K562 (cell line): ENCODE data around the gene CLDN24. TPM values are rescaled to one million over a fixed set of nuclear protein-coding genes. Genes with fewer than 3 reads are reported as not detected.

Source experiments
- DNMT1 ChIP-seq: fragments of 450-650 bp; IDR thresholded peaks from 2 replicates; pipeline ENCODE4 v1.6.1; 2016; ENCODE audit warnings: antibody characterized with exemption, mild to moderate bottlenecking
- ELF1 ChIP-seq: fragments of 200-800 bp; sonication (Bioruptor generic); IDR thresholded peaks from 2 replicates; pipeline ENCODE4 v1.6.1; 2016; ENCODE audit warnings: missing genetic modification characterization, missing compliant biosample characterization
- HDAC8 ChIP-seq: fragments of 450-650 bp; IDR thresholded peaks from 2 replicates; pipeline ENCODE4 v1.6.1; 2016; ENCODE audit warnings: mild to moderate bottlenecking, missing genetic modification characterization, moderate library complexity, missing compliant biosample characterization
- HMGN3 ChIP-seq: IDR thresholded peaks from 2 replicates; pipeline ENCODE4 v1.6.1; 2011; ENCODE audit warnings: borderline replicate concordance, low read depth, mild to moderate bottlenecking, mixed read lengths, low read length; ENCODE audit not compliant: insufficient read length; ENCODE audit errors: extremely low read depth
- HOXB6 ChIP-seq: fragments of 250-450 bp; sonication (Bioruptor Pico); IDR thresholded peaks from 2 replicates; pipeline ENCODE4 v1.5.1; 2022; ENCODE audit warnings: mild to moderate bottlenecking, borderline replicate concordance
- MTA3 ChIP-seq: fragments of 450-650 bp; formaldehyde crosslinking; IDR thresholded peaks from 2 replicates; pipeline ENCODE4 v1.6.1; 2017; ENCODE audit warnings: mild to moderate bottlenecking, borderline replicate concordance
- NELFE ChIP-seq: IDR thresholded peaks from 2 replicates; pipeline ENCODE4 v1.6.1; 2011; ENCODE audit warnings: mild to moderate bottlenecking; ENCODE audit not compliant: insufficient read depth, insufficient read length
- NFIC ChIP-seq: fragments of 450-650 bp; IDR thresholded peaks from 2 replicates; pipeline ENCODE4 v1.6.1; 2017; ENCODE audit warnings: mild to moderate bottlenecking, inconsistent platforms
- RBM15 ChIP-seq: fragments of 200-400 bp; formaldehyde crosslinking; IDR thresholded peaks from 2 replicates; pipeline ENCODE4 v1.6.1; 2018; ENCODE audit warnings: mild to moderate bottlenecking, low read length, moderate library complexity; ENCODE audit not compliant: insufficient read depth
- RNF2 ChIP-seq: sonication (generic); IDR thresholded peaks from 2 replicates; pipeline ENCODE4 v1.6.1; 2016
- SETDB1 ChIP-seq: IDR thresholded peaks from one replicate; pipeline ENCODE4 v1.6.1; 2012; ENCODE audit warnings: low read length, control low read depth, inconsistent platforms
- SUPT5H ChIP-seq: fragments of 450-650 bp; IDR thresholded peaks from 2 replicates; pipeline ENCODE4 v1.6.1; 2016
- TAF15 ChIP-seq: fragments of 200-400 bp; formaldehyde crosslinking; IDR thresholded peaks from 2 replicates; pipeline ENCODE4 v1.6.1; 2017; ENCODE audit warnings: mild to moderate bottlenecking, low read depth, low read length, moderate library complexity
- TEAD1 ChIP-seq, 2 experiments: fragments of 450-650 bp in 1 of 2; sonication (generic) in 1 of 2; formaldehyde crosslinking; IDR thresholded peaks; 2 replicates each; pipeline versions ENCODE4 v1.4.0 to v1.8.0; 2020 to 2022; ENCODE audit warnings: mild to moderate bottlenecking in 2 of 2, missing genetic modification reagents in 1 of 2
- ZNF561 ChIP-seq: fragments of 450-650 bp; formaldehyde crosslinking; conservative IDR thresholded peaks from 2 replicates; pipeline ENCODE4 v1.4.0; 2020; ENCODE audit warnings: mild to moderate bottlenecking, moderate library complexity
- polyA plus RNA-seq, 8 experiments: library from polyadenylated mRNA; depleted of rRNA in 4 of 8; stranded (reverse) in 5 of 8; unstranded in 3 of 8; fragments of >200 nt; fragmentation: Nextera tagmentation in 2 of 8; fragmentation: Illumina TruSeq in 1 of 8; extraction: Ambion mirVana in 2 of 8; extraction: Trizol in 1 of 8; gene quantifications; 2 replicates each; pipeline versions ENCODE4 v1.2.1 to v1.2.3, GENCODE V29; 2011 to 2014; ENCODE audit warnings: inconsistent platforms in 1 of 8, missing spikeins in 1 of 8
- total RNA-seq, 7 experiments: library from RNA; depleted of rRNA in 6 of 7; stranded (reverse); fragments of >200 nt in 6 of 7; fragmentation: Illumina TruSeq in 2 of 7; extraction: Trizol in 2 of 7; gene quantifications; 2 replicates each; pipeline versions ENCODE4 v1.2.1 to v1.2.3, GENCODE V29; 2011 to 2021; ENCODE audit warnings: low replicate concordance in 1 of 7
- TF ChIP-seq, protein P1 (sequence below): sonication (generic); formaldehyde crosslinking; IDR thresholded peaks from 2 replicates; pipeline ENCODE4 v1.8.0; 2022; ENCODE audit warnings: missing genetic modification reagents, mild to moderate bottlenecking, borderline replicate concordance
- TF ChIP-seq, protein P2 (sequence below): fragments of 450-650 bp; formaldehyde crosslinking; IDR thresholded peaks from 2 replicates; pipeline ENCODE4 v1.4.0; 2020; ENCODE audit warnings: mild to moderate bottlenecking
- TF ChIP-seq, protein P3 (sequence below): sonication (generic); formaldehyde crosslinking; IDR thresholded peaks from 2 replicates; pipeline ENCODE4 v1.8.0; 2022; ENCODE audit warnings: mild to moderate bottlenecking, missing genetic modification reagents
- TF ChIP-seq, protein P4 (sequence below): sonication (generic); formaldehyde crosslinking; IDR thresholded peaks from 2 replicates; pipeline ENCODE4 v1.8.1; 2023; ENCODE audit warnings: mild to moderate bottlenecking, missing genetic modification reagents
- TF ChIP-seq, protein P5 (sequence below), 2 experiments: IDR thresholded peaks; 2 replicates each; pipeline ENCODE4 v1.6.1; 2012; ENCODE audit warnings: improper control_type of control experiment in 2 of 2, low read depth in 2 of 2, low read length in 2 of 2, borderline replicate concordance in 1 of 2

The CLDN24 gene
- total and polyA plus RNA-seq, 9 of the 15 experiments (the other 6 are each of a cell fraction or from before 2014, with no cell fraction given): not detected

DNA sequence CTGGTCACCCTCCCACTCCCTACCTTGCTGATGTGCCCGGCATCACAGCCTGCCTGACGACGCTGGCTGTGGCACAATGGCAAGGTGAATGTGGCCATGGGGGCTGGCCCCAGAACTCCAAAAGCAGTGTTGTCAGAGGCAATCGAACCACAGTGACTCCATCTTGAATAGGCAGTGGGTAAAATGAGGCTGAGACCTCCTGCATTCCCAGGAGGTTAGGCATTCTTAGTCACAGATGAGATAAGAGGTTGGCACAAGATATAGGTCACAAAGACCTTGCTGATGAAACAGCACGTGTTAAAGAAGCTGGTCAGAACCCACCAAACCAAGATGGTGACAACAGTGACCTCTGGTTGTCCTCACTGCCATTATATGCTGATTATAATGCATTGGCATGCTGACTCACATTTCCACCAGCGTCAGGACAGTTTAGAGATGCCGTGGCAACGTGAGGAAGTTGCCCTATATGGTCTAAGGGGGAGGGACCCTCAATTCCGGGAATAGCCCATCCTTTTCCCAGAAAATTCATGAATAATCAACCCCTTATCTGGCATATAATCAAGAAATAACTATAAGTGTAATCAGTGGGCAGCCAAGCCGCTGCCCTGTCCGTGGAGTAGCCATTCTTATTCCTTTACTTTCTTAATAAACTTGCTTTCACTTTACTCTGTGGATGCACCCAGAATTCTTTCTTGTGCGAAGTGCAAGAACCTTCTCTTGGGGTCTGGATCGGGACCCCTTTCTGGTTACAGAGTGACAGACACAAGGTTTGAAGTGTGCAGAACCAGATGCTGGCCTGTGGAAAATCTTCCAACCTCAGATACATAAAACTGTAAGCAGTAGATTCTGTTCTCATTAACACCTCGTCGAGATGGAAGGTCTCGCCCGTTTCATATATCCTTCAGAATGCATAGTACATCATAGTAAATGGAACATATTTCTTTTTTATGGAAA is 26.8 kb upstream of the CLDN24 start (continued):
- TF ChIP-seq, protein P1, sequence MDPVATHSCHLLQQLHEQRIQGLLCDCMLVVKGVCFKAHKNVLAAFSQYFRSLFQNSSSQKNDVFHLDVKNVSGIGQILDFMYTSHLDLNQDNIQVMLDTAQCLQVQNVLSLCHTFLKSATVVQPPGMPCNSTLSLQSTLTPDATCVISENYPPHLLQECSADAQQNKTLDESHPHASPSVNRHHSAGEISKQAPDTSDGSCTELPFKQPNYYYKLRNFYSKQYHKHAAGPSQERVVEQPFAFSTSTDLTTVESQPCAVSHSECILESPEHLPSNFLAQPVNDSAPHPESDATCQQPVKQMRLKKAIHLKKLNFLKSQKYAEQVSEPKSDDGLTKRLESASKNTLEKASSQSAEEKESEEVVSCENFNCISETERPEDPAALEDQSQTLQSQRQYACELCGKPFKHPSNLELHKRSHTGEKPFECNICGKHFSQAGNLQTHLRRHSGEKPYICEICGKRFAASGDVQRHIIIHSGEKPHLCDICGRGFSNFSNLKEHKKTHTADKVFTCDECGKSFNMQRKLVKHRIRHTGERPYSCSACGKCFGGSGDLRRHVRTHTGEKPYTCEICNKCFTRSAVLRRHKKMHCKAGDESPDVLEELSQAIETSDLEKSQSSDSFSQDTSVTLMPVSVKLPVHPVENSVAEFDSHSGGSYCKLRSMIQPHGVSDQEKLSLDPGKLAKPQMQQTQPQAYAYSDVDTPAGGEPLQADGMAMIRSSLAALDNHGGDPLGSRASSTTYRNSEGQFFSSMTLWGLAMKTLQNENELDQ (CRISPR knock-in tag): no peak
- TF ChIP-seq NFIC (no peak), RBM15 (no peak), HDAC8 (tag) (peak; percentile 100), HMGN3 (no peak), SUPT5H (peak; percentile 55), ZNF561 (CRISPR knock-in tag) (peak; percentile 94), ELF1 (peak; percentile 67; the same call in 1 of the 2 replicates), TEAD1 (CRISPR knock-in tag; IDR thresholded peaks at IDR 0.05) (peak; percentile 30 to 100; a peak in 3 of 4 replicates), MTA3 (peak; percentile 74), DNMT1 (no peak), RNF2 (peak; percentile 71; the same call in 1 of the 2 replicates), TAF15 (no peak), SETDB1 (no peak), HOXB6 (CRISPR knock-in tag) (peak; percentile 99), NELFE (no peak)
- TF ChIP-seq, protein P2, sequence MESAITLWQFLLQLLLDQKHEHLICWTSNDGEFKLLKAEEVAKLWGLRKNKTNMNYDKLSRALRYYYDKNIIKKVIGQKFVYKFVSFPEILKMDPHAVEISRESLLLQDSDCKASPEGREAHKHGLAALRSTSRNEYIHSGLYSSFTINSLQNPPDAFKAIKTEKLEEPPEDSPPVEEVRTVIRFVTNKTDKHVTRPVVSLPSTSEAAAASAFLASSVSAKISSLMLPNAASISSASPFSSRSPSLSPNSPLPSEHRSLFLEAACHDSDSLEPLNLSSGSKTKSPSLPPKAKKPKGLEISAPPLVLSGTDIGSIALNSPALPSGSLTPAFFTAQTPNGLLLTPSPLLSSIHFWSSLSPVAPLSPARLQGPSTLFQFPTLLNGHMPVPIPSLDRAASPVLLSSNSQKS (CRISPR knock-in tag): peak; percentile 98
- TF ChIP-seq, protein P3, sequence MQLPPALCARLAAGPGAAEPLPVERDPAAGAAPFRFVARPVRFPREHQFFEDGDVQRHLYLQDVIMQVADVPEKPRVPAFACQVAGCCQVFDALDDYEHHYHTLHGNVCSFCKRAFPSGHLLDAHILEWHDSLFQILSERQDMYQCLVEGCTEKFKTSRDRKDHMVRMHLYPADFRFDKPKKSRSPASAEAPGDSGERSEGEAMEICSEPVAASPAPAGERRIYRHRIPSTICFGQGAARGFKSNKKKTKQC: no peak
- TF ChIP-seq, protein P4, sequence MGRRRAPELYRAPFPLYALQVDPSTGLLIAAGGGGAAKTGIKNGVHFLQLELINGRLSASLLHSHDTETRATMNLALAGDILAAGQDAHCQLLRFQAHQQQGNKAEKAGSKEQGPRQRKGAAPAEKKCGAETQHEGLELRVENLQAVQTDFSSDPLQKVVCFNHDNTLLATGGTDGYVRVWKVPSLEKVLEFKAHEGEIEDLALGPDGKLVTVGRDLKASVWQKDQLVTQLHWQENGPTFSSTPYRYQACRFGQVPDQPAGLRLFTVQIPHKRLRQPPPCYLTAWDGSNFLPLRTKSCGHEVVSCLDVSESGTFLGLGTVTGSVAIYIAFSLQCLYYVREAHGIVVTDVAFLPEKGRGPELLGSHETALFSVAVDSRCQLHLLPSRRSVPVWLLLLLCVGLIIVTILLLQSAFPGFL (CRISPR knock-in tag): no peak
- TF ChIP-seq, protein P5, sequence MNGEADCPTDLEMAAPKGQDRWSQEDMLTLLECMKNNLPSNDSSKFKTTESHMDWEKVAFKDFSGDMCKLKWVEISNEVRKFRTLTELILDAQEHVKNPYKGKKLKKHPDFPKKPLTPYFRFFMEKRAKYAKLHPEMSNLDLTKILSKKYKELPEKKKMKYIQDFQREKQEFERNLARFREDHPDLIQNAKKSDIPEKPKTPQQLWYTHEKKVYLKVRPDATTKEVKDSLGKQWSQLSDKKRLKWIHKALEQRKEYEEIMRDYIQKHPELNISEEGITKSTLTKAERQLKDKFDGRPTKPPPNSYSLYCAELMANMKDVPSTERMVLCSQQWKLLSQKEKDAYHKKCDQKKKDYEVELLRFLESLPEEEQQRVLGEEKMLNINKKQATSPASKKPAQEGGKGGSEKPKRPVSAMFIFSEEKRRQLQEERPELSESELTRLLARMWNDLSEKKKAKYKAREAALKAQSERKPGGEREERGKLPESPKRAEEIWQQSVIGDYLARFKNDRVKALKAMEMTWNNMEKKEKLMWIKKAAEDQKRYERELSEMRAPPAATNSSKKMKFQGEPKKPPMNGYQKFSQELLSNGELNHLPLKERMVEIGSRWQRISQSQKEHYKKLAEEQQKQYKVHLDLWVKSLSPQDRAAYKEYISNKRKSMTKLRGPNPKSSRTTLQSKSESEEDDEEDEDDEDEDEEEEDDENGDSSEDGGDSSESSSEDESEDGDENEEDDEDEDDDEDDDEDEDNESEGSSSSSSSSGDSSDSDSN (IDR thresholded peaks at IDR 0.05; ENCODE audit: borderline replicate concordance in 1 of 2, low read depth in 2 of 2, low read length in 2 of 2): no peak
